Astrocyte (in vitro differentiated cells and primary cell): ENCODE results near the gene C7orf57.

Experiments used
- CTCF ChIP-seq: IDR thresholded peaks from 2 replicates; pipeline ENCODE4 v1.5.1; 2011; ENCODE audit warnings: low read depth, mild to moderate bottlenecking, inconsistent platforms, low read length, moderate library complexity; ENCODE audit not compliant: insufficient read depth
- EZH2 ChIP-seq: IDR thresholded peaks from 2 replicates; pipeline ENCODE4 v1.6.1; 2012; ENCODE audit warnings: mild to moderate bottlenecking, low read length, inconsistent platforms; ENCODE audit not compliant: insufficient read depth

GRCh38 chr7:48031111-48031510 is 4.2 kb upstream of the C7orf57 start:
- TF ChIP-seq CTCF (no peak), EZH2 (no peak)
